ENCODE results near the gene C6orf47. TPM values are rescaled to one million over a fixed set of nuclear protein-coding genes. Genes with fewer than 3 reads are reported as not detected.

Gene C6orf47
- polyA plus RNA-seq, 1 donor from 2014 or later, result 17.2 TPM

DNA sequence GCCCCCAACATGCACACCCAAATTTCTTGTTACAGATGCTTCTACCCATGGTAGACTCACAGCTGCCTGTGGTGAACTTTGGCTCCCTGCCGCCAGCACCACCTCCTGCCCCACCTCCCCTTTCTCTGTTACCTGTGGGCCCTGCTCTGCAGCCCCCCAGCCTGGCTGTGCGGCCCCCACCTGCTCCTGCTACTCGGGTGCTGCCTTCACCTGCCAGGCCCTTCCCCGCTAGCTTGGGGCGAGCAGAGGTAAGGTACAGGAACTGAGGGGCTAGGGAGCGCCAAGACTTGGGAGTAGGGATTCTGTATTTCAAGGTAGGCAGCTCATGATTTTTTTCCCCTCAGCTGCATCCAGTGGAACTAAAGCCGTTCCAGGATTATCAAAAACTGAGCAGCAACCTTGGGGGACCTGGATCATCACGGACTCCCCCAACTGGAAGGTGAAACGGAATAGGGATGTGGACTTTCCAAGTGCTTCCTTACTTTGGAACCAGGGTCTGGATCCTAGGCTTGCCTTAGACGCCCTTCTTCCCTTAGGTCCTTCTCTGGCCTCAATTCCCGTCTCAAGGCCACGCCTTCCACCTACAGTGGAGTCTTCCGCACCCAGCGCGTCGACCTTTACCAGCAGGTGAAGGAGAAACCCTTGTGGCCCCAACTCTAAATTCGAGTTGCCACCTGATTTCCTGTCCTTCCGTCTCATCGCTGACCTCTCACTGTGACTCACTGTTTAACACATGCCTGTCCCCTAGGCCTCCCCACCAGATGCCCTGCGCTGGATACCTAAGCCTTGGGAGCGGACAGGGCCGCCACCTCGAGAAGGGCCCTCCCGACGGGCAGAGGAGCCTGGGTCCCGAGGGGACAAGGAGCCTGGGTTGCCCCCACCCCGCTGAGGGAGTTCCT lies 23.6 kb downstream of the C6orf47 start:
- H3K9me2 ChIP-seq (ENCODE audit: insufficient read depth, low read length), result no peaks in the 10 kb centered on the region
- no peak overlapping the region for H2AFZ ChIP-seq (ENCODE audit: low read depth, low read length)
- no peaks in the 10 kb centered on the region for H3K27me3 ChIP-seq (ENCODE audit: insufficient read depth, low read depth, low read length)
- H3K9ac ChIP-seq (ENCODE audit: low read length), result no peak overlapping the region
- no peaks in the 10 kb centered on the region for H3F3A ChIP-seq (ENCODE audit: insufficient read depth, low read length, poor library complexity, severe bottlenecking)
- TF ChIP-seq RAD21 (conservative IDR thresholded peaks at IDR 0.05) (no peak), EP300 (conservative IDR thresholded peaks at IDR 0.05; ENCODE audit: poor library complexity, severe bottlenecking) (no peak), EZH2 (IDR thresholded peaks at IDR 0.05; ENCODE audit: borderline replicate concordance, insufficient read depth, low read length, poor library complexity, severe bottlenecking) (no peak), SMC3 (conservative IDR thresholded peaks at IDR 0.05; ENCODE audit: poor library complexity) (no peak), MXI1 (conservative IDR thresholded peaks at IDR 0.05; ENCODE audit: poor library complexity, severe bottlenecking) (no peak), TAF1 (IDR thresholded peaks at IDR 0.05; ENCODE audit: low read depth) (no peak), POLR2AphosphoS5 (IDR thresholded peaks at IDR 0.05) (no peak)
- TF ChIP-seq, protein P1, sequence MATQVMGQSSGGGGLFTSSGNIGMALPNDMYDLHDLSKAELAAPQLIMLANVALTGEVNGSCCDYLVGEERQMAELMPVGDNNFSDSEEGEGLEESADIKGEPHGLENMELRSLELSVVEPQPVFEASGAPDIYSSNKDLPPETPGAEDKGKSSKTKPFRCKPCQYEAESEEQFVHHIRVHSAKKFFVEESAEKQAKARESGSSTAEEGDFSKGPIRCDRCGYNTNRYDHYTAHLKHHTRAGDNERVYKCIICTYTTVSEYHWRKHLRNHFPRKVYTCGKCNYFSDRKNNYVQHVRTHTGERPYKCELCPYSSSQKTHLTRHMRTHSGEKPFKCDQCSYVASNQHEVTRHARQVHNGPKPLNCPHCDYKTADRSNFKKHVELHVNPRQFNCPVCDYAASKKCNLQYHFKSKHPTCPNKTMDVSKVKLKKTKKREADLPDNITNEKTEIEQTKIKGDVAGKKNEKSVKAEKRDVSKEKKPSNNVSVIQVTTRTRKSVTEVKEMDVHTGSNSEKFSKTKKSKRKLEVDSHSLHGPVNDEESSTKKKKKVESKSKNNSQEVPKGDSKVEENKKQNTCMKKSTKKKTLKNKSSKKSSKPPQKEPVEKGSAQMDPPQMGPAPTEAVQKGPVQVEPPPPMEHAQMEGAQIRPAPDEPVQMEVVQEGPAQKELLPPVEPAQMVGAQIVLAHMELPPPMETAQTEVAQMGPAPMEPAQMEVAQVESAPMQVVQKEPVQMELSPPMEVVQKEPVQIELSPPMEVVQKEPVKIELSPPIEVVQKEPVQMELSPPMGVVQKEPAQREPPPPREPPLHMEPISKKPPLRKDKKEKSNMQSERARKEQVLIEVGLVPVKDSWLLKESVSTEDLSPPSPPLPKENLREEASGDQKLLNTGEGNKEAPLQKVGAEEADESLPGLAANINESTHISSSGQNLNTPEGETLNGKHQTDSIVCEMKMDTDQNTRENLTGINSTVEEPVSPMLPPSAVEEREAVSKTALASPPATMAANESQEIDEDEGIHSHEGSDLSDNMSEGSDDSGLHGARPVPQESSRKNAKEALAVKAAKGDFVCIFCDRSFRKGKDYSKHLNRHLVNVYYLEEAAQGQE (IDR thresholded peaks at IDR 0.05; ENCODE audit: borderline replicate concordance), result no peak
- TF ChIP-seq, protein P2, sequence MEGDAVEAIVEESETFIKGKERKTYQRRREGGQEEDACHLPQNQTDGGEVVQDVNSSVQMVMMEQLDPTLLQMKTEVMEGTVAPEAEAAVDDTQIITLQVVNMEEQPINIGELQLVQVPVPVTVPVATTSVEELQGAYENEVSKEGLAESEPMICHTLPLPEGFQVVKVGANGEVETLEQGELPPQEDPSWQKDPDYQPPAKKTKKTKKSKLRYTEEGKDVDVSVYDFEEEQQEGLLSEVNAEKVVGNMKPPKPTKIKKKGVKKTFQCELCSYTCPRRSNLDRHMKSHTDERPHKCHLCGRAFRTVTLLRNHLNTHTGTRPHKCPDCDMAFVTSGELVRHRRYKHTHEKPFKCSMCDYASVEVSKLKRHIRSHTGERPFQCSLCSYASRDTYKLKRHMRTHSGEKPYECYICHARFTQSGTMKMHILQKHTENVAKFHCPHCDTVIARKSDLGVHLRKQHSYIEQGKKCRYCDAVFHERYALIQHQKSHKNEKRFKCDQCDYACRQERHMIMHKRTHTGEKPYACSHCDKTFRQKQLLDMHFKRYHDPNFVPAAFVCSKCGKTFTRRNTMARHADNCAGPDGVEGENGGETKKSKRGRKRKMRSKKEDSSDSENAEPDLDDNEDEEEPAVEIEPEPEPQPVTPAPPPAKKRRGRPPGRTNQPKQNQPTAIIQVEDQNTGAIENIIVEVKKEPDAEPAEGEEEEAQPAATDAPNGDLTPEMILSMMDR (IDR thresholded peaks at IDR 0.05; ENCODE audit: poor library complexity, severe bottlenecking), result no peak
- no peak overlapping the region for H3K27ac ChIP-seq (ENCODE audit: low read length)
- H3K9me3 ChIP-seq (ENCODE audit: low read length), result no peaks in the 10 kb centered on the region
- no peaks in the 10 kb centered on the region for H3K79me2 ChIP-seq (replicated peaks; ENCODE audit: insufficient read depth, low read length)
- no peaks in the 10 kb centered on the region for H3K36me3 ChIP-seq (ENCODE audit: insufficient read depth, low read length)
- H3K4me3 ChIP-seq (ENCODE audit: low read length), result no peak overlapping the region
- H3K4me2 ChIP-seq (ENCODE audit: low read length), result no peak overlapping the region
- no peaks in the 10 kb centered on the region for H4K20me1 ChIP-seq (ENCODE audit: insufficient read depth)

- Histone ChIP-seq H4K20me1 (ENCODE audit: insufficient read depth) (no peaks in the 10 kb centered on the region), H3K9ac (ENCODE audit: low read length) (no peak overlapping the region), H2AFZ (ENCODE audit: low read depth, low read length) (no peak overlapping the region), H3K79me2 (replicated peaks; ENCODE audit: insufficient read depth, low read length) (no peaks in the 10 kb centered on the region), H3K4me2 (ENCODE audit: low read length) (no peak overlapping the region), H3K27ac (ENCODE audit: low read length) (no peak overlapping the region), H3K27me3 (ENCODE audit: insufficient read depth, low read depth, low read length) (no peaks in the 10 kb centered on the region), H3K9me3 (ENCODE audit: low read length) (no peaks in the 10 kb centered on the region), H3K36me3 (ENCODE audit: insufficient read depth, low read length) (no peaks in the 10 kb centered on the region), H3F3A (ENCODE audit: insufficient read depth, low read length, poor library complexity, severe bottlenecking) (no peaks in the 10 kb centered on the region), H3K4me3 (ENCODE audit: low read length) (no peak overlapping the region), H3K9me2 (ENCODE audit: insufficient read depth, low read length) (no peaks in the 10 kb centered on the region)
- TF ChIP-seq, protein P2 (IDR thresholded peaks at IDR 0.05; ENCODE audit: poor library complexity, severe bottlenecking), result no peak
Measured at GRCh38 chr6:31634969-31635575, 25.5 kb downstream of the C6orf47 start.

All from neural cell (in vitro differentiated cells).